HG02759 (cell line): ENCODE data around the gene LRRC28.
"Not testable (repeated sequence)": the region's sequence is repeated elsewhere in the genome, so short reads cannot be mapped to it uniquely, and the experiment has no call there.

ENCODE experiments used
- ATAC-seq: cut with Tn5 transposase; IDR thresholded peaks from one replicate; pipeline ENCODE4 v1.9.1; 2021; ENCODE audit warnings: mild to moderate bottlenecking, moderate library complexity; ENCODE audit not compliant: unreplicated experiment

Gene LRRC28

GRCh38 chr15:99387421-99388168 is 136.3 kb downstream of the LRRC28 start:
- no peak for ATAC-seq

GRCh38 chr15:99390667-99391066 is 139.4 kb downstream of the LRRC28 start:
- no peak for ATAC-seq

- no peak for ATAC-seq
Observed at GRCh38 chr15:99393641-99394040, 142.4 kb downstream of the LRRC28 start.

DNA sequence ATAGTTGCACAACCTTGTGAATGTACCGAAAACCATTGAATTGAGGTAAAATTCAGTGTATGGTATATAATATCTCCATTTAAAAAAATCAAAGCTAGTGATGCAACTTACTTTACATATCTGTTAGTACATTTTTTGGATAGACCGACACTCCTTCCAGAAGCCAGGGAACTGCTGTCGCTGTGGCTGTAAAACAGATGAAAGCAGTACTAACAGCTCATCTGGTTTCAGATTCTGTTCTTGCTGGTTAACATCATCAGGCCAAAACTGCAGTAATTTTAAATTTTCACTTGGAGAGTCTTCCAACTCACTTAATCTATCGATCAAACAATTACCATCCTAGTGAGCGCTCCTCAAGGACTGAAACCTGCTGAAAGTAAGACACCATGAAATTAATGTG is 145.1 kb downstream of the LRRC28 start:
- ATAC-seq: no peak

GRCh38 chr15:99399061-99399460 is 147.8 kb downstream of the LRRC28 start:
- ATAC-seq: no peak

DNA sequence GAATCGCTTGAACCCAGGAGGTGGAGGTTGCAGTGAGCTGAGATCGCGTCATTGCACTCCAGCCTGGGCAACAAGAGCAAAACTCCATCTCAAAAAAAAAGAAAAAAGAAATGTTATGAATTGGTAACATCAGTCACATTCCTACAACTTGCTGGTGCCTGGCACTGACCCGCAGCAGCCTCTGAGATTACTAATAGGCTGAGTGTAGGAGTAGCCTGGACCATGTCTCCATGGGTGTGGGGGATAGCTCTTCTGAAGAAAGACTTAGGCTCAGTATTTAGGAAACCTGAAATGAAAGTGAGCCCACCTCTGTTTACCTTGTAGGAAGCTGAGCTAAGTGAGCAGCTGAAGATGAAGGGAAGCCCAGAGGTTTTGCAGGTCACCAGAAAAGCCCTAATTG is 148.3 kb downstream of the LRRC28 start:
- no peak for ATAC-seq

DNA sequence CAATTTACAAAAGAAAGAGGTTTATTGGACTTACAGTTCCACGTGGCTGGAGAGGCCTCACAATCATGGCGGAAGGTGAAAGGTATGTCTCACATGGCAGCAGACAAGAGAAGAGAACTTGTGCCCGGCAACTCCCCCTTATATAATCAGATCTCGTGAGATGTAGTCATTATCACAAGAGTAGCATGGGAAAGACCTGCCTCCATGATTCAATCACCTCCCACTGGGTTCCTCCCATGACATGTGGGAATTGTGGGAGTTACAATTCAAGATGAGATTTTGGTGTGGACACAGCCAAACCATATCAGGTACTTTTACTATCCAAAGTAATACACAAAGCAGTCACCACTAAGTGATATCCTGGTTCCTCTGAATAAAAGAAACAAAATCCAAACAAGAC is 149.9 kb downstream of the LRRC28 start:
- ATAC-seq: not testable (repeated sequence)

- ATAC-seq: no peak
Observed at GRCh38 chr15:99402014-99402729, 150.9 kb downstream of the LRRC28 start.

DNA sequence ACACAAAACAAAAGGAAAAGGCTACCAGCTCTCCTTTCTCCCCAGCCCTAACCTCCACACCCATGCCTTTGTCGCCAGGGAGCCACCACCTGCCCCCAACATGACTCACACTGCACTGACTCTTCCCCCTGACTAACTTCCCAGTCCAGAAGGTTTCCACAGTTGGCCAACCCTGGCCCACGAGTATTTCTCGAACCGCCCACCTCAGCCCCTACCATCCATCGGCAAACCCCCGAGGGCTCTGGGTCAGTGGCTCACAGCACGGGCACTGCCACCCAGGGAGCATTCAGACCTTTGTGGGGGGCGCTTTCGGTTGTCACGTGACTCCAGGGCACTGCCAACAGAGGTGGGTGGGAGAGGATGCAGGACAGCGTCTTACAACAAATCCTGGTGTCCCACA is 152.3 kb downstream of the LRRC28 start:
- ATAC-seq: no peak

- no peak for ATAC-seq
Observed at GRCh38 chr15:99404454-99404853, 153.2 kb downstream of the LRRC28 start.

DNA sequence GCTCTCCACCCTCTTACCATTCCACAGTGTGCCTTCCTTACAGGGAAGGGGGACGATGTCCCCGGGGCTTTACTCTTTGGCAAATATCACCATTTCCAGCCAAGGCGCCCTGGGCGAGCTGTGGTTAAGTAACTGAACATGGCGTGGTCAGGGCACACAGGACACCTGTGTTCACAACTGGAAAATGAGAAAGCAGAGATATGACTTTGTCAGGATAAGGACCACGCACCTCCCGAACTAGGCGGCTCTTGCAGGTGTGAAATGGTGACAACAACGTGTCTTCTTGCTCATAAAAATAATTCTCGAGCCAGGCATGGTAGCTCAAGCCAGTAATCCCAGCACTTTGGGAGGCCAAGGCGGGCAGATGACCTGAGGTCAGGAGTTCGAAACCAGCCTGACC is 154.8 kb downstream of the LRRC28 start:
- ATAC-seq: no peak

DNA sequence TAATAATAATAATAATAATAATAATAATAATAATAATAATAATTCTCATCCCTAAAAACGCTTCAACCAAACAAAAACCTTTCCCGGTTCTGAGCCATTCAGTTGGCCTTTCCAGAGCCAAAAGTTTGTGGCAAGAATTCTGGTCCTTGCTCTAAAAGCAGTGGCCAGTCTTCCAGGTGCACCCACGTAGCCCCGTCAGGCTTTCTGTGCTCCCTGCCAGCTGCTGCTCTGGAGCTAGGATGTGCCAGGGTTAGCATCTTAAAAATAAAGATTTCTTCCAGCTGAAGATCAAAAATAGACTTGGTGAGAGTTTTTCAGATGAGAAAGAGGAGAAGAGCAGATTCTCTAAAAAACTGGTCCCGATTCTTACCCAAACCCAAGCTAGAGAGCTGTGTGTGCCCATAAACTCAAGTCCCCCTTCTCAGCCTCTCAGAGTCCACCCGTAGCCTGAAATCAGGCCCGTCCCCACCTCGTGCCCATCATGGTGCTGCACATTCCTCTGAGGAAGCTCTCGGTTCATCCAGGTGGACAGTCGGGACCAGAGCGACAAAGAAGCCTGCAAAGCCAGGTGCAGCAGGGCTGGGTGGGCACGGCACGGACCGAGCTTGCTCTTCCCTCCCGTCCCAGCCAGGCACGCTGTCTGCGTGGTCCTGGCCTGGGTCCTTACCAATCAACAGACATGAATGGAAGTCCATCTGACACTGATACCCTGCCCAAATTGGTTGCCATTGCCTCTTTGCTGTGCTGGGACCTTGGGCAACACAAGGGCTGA is 155.6 kb downstream of the LRRC28 start:
- ATAC-seq: no peak

GRCh38 chr15:99407716-99408115 is 156.4 kb downstream of the LRRC28 start:
- no peak for ATAC-seq

GRCh38 chr15:99408236-99409096 is 157.2 kb downstream of the LRRC28 start:
- no peak for ATAC-seq

DNA sequence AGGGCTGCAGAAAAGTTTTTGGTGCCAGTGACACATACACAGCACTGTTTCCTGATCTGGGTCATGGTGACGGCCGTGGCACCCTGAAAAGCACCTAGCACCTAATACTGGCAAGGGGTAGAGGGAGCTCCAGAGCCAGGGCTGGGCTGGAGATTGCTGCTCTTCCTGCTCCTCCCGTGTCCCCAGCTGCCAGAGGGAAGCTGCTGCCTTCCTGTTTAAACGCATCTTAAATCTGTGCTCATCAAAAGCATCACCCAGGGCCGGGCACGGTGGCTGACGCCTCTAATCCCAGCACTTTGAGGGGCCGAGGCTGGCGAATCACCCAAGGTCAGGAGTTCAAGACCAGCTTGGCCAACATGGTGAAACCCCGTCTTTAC is 157.8 kb downstream of the LRRC28 start:
- no peak for ATAC-seq

DNA sequence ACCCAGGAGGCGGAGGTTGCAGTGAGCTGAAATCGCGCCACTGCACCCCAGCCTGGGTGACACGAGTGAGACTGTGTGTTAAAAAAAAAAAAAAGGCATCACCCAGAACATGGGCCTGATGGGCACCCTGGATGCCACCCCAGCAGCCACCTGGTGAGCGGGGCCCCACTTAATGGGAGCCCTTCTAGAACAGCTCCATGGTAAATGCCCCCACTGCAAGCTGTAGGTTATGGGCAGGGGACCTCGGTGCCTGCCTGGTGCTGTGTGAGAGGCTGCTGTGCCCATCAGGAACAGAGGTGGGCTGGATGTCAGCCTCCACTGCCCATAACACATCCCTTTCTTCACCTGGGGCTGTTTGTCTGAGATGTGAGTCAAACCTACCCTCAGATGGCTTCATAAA is 158.3 kb downstream of the LRRC28 start:
- ATAC-seq: no peak

DNA sequence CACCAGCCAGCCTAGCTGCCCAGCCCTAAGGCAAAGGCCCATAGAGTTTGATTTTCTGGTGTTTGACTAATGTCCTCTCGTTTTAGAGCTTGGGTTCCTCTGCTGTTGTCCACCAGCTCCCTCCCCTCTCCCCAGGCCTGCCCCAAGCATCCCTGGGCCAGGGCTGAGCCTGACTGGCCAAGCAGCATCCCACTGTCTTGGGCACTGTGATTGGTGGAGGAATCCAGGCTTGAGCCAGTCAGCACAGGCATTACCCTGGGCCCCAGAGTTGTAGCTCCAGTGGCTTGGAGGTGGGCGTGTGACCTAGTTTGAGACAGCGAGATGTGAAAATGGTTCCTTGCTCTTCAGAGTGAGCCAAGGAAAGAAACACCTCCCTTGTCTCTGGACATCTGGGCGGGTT is 159.2 kb downstream of the LRRC28 start:
- no peak for ATAC-seq

DNA sequence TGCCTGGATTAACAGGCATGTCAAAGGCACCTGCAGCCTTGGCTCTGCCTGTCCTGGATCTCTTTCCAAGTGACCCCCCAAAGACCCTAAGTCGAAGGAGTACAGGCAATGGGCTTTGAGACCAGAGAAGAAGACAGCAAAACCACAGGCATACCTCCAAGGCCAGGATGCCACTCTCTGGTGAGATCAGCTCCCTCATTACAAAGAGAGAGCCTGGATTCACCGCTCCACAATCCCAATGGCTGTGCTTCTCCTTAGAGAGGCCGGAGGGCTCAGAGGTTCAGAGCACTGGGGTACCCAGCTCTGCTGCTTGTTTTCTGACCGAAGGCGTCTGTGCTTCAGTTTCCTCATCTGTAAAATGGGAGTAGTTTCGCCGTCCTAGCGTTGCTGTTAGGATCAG is 160.0 kb downstream of the LRRC28 start:
- no peak for ATAC-seq

DNA sequence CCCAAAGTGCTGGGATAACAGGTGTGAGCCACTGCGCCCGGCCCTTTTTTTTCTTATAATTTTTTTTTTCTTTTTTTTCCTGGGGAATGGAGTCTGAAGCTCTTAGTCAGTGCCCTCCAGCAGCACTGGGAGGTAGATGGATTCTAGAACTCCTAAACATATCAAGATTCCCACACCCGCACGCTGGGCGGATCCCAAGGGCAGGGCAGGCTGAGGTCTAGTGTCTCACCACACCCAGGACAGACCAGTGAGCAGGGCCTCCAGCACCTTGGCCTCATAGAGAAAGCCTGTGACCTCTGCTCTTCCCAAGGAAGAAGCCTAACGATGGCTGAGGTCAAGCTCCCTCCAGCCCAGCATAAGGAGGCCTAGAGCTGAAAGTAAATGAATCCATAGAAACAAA is 160.8 kb downstream of the LRRC28 start:
- ATAC-seq: no peak

DNA sequence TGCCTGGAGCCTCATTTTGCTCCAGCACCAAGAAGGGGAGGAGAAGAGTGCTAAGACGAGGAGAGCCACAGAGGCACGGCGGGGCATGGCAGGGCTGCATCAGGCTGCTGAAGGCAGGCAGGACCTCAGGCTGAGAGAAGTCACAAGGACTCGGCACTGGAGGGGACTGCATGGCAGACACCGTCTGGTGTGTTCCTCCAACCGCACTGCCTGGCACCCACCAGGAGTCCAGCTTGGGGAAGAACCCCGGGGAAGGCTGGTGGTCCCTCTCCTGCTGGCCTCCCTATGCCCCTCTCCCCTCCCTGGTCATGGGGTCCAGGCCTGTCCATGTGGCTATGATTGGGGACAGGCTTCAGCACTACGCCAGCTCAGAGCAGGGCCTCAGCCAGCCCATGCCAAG is 161.3 kb downstream of the LRRC28 start:
- ATAC-seq: no peak
